Esophagus squamous epithelium (tissue), 4 donors: ENCODE measurements around the gene FAS.

Experiments
- CTCF ChIP-seq, 6 experiments: fragments of 450-650 bp in 4 of 6; fragments of 200-600 bp in 2 of 6; sonication (generic) in 2 of 6; IDR thresholded peaks; one replicate each; pipeline ENCODE4 v1.5.1; 2016 to 2019; ENCODE audit warnings: antibody characterized with exemption in 6 of 6, mild to moderate bottlenecking in 4 of 6, moderate library complexity in 4 of 6
- POLR2A ChIP-seq, 4 donors: fragments of 450-650 bp; IDR thresholded peaks; one replicate each; pipeline ENCODE4 v1.6.1; 2017; ENCODE audit warnings: antibody characterized with exemption in 4 of 4, mild to moderate bottlenecking in 4 of 4, moderate library complexity in 3 of 4

DNA sequence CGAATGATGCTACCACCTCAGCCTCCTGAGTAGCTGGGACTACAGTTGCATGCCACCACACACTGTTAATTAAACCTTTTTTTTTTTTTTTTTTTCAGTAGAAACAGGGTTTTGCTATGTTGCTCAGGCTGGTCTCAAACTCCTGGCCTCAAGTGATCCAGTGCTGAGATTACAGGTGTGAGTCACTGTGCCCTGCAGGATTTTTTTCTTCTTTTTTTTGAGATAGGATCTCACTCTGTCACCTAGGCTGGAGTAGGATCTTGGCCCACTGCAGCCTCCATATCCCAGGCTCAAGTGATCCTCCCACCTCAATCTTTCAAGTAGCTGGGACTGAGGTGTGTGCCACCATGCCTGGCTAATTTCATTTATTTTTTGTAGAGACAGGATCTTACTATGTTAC, 44.4 kb upstream of the FAS start:
- TF ChIP-seq POLR2A (IDR thresholded peaks at IDR 0.05) (no peak), CTCF (IDR thresholded peaks at IDR 0.05) (no peak)
